Stimulated activated CD8-positive, alpha-beta memory T cell treated with anti-CD3 and anti-CD28 coated beads, Interleukin-12 subunit alpha, Interleukin-12 subunit beta, amount 100 ng/mL, for 24 hours (primary cell): ENCODE results near the gene CCNB1.
"Not testable (repeated sequence)": the region's sequence is repeated elsewhere in the genome, so short reads cannot be mapped to it uniquely, and the experiment has no call there.

ENCODE experiments used
- DNase-seq: peaks from one replicate; pipeline ENCODE4 v3.0.0-alpha.2; 2020; ENCODE audit errors: extremely low read depth

The CCNB1 gene

DNA sequence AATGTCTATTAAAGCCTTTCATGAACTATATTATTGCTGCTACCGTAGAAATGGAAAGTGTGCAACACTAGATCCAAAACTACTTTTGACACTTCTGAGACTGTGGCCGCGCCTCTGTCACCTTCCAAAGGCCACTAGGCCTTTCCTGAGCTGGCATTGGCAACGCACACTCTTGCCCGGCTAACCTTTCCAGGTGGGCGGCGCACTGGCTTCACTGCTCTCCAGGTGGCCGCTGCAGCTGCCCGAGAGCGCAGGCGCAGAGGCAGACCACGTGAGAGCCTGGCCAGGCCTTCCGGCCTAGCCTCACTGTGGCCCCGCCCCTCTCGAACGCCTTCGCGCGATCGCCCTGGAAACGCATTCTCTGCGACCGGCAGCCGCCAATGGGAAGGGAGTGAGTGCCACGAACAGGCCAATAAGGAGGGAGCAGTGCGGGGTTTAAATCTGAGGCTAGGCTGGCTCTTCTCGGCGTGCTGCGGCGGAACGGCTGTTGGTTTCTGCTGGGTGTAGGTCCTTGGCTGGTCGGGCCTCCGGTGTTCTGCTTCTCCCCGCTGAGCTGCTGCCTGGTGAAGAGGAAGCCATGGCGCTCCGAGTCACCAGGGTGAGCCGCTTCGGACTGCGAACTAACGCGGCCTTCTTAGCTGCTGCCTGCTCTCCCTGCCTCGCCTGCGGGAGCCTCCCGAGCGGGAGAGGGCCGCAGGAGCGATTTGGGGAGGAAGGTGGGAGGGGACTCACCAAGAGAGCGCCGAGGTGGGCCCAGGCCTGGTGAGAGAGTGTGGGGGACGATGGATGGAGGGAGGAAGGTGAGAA is at the start of gene CCNB1:
Gene CCNB1 (plus strand): TSS at position 465 of the 807 bp plus-strand sequence. CDS start 113 bp downstream, at position 578.
- peak; percentile 94 for DNase-seq

DNA sequence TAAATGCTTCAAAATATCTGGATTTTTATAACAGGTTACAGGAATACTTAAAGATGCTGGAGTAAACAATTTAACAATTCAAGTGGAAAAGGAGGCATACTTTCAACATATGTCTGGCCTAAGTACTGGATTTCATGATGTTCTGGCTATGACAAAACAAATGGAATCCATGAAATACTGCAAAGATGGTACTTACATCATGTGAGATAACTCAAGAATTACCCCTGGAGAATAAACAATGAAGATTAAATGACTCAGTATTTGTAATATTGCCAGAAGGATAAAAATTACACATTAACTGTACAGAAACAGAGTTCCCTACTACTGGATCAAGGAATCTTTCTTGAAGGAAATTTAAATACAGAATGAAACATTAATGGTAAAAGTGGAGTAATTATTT is 37.5 kb upstream of the CCNB1 start:
- DNase-seq = no peak

DNA sequence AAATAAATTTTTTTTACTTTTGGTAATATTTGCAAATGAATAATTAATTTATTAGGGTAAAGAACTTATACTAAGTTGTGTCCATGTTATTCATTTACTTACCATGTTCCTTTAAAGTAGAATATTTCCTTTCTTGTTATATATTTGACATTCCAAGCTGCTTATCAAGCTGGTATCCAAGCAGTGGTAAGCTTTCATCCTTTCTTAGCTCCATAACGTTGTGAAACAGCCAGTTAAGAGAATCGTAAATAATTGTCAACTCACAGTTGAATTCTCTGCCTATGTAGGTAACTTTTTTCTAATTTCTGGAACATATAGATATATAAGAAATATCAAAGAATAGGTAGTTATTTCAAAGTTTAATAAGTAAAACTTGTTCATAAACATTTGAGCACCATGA is 36.7 kb upstream of the CCNB1 start:
- no peak for DNase-seq

DNA sequence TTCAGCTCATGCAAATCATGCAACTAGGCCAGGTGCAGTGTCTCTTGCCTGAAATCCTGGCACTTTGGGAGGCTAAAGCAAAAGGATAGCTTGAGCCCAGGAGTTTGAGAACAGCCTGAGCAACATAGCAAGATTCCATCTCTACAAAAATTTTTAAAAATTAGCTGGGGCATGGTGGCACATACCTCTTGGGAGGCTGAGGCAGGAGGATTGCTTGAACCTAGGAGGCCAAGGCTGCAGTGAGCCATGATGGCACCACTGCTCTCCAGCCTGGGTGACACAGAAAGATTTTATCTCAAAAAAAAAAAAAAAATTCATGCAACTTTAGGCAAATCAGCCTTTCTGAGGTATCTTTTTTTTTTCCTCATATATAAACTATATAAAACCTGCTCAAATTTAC is 35.6 kb upstream of the CCNB1 start:
- no peak for DNase-seq

DNA sequence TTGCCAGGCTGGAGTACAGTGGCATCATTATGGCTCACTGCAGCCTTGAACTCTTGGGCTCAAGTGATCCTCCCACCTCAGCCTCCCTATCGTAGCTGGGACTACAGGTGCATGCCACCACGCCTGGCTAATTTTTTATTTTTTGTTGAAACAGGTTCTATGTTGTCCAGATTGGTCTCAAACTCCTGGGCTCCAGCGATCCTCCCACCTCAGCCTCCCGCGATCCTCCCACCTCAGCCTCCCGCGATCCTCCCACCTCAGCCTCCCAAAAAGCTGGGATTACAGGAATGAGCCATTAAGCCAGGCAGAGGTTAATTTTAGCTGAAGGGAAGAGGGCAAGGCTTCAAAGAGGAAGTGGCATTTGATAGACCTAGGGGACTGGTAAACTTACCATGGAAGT is 32.8 kb upstream of the CCNB1 start:
- DNase-seq = no peak

DNA sequence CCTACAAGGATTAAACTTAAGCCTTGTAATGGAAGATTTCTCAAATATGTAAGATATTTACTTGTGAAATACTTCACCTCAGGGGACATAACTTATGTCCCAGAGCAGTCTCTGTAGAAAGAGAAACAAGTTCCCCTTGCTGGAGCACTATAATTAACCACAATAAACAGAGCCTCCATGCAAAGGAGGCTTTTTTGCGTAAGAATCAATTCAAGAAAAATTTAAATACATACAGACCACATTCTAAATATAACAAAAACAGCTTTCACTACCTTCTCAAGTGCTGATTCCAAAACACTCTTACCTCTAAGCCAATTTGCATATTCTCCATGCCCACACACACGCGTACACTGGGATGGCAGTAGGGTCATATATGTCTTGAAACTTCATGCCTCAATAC is 30.7 kb upstream of the CCNB1 start:
- DNase-seq = no peak

DNA sequence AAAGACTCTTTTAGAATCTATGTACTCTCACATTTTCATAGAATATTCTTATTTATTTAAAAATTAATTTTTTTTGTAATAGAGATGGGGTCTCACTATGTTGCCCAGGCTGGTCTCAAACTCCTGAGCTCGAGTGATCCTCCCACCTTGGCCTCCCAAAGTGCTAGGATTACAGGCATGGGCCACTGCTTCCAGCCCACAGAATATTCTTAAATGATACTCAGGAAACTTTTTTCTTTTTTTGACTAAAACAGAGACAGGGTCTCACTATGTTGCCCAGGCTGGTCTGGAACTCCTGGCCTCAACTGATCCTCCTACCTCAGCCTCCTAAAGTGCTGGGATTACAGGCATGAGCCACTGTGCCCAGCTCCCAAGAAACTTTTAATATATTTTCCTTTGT is 29.7 kb upstream of the CCNB1 start:
- DNase-seq = not testable (repeated sequence)

DNA sequence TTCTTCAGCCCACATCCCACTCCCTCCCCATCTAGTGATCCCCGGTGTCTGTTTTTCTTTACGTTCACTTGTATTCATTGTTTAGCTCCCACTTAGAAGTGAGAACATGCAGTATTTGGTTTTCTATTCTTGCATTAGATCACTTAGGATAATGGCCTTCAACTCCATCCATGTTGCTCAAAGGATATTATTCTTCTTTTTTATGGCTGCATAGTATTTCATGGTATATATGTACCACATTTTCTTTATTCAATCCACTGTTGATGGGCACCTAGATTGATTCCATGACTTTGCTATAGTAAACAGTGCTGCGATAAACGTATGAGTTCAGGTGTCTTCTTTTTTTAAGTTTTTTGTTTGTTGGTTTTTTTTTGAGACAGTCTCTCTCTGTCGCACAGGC is 29.1 kb upstream of the CCNB1 start:
- no peak for DNase-seq

DNA sequence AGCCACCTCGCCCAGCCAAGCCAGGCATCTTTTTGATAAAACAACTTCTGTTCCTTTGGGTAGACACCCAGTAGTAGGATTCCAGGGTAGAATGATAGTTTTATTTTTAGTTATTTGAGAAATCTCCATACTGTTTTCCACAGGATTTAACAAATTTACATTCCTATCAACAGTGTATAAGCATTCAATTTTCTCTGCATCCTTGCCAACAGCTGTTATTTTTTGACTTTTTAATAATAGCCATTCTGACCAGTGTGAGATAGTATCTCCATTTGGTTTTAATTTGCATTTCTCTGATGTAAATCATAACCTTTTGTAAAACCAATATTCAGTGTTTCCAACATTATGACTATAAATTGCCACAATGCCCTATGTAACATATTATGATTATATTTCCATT is 28.2 kb upstream of the CCNB1 start:
- DNase-seq = no peak

DNA sequence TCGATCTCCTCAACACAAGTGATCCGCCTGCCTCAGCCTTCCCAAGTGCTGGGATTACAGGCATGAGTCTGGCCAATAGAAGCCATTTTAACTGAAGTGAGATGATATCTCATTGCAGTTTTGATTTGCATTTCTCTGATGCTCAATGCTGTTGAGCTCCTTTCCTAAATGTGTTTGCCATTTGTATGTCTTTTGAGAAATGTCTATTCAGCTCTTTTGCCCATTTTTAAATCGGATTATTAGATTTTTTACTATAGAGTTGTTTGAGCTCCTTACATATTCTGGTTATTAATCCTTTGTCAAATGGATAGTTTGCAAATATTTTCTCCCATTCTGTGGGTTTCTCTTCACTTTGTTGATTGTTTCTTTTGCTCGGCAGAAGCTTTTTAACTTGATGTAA is 26.7 kb upstream of the CCNB1 start:
- DNase-seq = not testable (repeated sequence)

DNA sequence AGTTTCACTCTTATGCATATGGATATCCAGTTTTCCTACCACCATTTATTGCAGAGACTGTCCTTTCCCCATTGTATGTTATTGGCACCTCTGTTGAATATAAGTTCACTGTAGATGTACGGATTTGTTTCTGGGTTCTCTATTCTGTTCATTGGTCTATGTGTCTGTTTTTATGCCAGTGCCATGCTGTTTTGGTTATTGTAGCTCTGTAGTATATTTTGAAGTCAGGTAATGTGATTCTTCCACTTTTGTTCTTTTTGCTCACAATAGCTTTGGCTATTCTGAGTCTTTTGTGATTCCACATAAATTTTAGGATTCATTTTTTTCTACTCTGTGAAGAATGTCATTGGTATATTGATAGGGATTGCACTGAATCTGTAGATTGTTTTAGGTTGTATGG is 26.1 kb upstream of the CCNB1 start:
- DNase-seq = no peak

DNA sequence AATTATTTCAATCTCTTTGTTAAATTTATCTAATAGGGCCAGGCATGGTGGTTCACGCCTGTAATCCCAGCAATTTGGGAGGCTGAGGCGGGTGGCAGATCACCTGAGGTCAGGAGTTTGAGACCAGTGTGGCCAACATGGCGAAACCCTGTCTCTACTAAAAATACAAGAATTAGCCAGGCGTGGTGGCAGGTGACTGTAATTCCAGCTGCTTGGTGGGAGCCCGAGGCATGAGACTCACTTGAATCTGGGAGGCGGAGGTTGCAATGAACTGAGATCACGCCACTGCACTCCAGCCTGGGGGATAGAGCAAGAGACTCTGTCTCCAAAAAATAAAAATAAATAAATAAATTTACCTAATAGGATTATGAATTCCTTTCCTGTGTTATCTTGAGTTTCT is 18.4 kb upstream of the CCNB1 start:
- not testable (repeated sequence) for DNase-seq

DNA sequence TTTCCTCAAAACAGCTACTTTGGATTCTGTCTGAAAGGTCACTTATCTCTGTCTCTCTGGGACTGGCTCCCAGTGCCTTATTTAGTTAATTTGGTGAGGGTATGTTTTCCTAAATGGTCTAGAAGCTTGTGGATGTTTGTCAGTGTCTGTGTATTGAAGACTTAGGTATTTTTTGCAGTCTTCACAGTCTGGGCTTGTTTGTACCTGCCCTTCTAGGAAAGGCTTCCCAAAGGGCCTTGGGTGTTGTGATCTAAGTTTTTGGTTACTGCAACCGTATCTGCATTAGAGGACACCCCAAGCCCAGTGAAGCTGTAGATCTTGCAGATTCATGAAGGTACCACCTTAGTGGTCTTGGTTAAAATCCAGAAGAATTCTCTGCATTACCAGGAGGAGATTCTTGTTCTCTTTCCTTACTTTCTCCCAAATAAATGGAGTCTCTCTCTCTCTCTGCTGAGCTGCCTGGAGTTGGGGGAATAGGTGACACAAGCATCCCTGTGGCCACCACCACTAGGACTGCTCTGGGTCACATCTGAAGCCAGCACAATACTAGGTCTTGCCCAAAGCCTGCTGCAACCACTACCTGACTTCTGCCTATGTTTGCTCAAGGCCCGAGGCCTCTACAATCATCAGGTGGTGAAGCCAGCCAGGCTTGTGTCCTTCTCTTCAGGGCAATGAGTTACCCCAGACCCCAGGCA is 17.8 kb upstream of the CCNB1 start:
- DNase-seq = no peak

DNA sequence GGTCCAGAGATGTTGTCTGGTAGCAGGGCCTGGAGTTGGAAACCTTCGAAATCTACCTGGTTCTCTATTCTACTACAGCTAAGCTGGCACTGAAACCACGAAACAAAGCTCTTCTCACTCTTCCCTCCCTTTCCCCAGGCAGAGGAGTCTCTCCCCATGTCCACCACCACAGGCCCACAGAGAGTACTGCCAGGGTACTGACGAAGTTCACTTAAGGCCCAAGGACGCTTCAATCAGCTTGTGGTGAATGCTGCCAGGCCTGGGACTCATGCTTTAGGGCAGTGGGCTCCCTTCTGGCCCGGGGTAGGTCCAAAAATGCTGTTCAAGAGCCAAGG is 17.3 kb upstream of the CCNB1 start:
- DNase-seq = no peak

DNA sequence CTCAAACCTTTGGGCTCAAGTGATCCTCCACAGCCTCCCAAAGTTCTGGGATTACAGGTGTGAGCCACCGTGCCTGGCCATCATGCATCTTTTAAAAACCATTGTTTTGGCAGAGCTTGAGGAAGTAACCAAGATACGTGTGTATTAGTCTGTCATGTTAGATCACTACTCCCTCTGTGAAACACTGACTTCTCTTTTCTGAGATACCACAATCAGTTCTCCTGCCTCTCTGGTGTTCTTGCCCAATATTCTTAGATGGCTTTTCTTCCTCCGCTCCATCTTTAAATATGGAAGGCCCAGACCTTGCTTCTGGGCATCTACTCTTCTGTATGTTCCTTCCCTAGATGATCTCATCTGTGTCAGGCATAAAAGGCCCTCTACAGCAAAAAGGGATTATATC is 14.2 kb upstream of the CCNB1 start:
- DNase-seq = no peak

DNA sequence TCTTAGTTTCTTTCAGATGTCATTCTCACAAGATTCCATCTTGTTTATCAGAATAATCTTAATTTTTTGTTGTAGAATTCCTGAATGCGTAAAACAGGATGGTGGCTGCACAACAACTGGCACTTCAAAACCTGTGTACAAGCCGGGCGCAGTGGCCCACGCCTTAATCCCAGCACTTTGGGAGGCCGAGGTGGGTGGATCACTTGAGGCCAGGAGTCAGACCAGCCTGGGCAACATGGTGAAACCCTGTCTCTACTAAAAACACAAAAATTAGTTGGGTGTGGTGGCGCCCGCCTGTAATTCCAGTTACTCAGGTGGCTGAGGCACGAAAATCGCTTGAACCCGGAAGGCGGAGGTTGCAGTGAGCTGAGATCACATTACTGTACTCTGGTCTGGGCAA is 10.5 kb upstream of the CCNB1 start:
- no peak for DNase-seq

DNA sequence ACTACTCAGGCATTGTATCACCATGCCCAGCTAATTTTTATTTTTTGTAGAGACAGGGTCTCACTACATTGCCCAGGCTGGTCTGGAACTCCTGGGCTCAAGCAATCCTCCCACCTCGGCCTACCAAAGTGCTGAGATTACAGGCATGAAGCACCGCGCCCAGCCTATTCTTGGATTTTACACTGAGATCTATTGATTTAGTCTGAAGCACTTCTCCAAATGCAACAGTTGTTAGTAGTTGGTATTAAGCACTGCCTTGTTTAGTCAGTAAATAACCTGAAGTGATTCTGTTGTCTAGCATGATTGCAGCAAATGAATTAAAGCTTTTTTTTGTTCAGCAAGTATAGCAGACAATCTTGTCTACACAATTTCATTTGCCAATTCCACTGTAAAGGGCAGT is 8.9 kb upstream of the CCNB1 start:
- no peak for DNase-seq

DNA sequence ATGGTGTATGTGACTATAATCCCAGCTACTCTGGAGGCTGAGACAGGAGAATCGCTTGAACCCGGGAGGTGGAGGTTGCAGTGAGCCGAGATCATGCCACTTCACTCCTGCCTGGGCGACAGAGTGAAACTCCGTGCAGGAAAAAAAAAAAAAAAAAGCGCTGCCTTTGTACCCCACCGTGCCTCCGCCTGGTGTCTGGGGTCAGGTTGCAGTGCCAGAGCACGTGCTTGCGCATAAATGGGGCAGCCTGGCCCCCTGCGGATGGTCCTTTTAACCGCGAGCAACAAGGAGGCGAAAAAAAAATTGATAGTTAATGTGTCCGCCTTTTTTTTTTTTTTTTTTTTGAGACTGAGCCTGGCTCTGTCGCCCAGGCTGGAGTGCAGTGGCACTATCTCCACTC is 6.3 kb upstream of the CCNB1 start:
- DNase-seq = no peak

DNA sequence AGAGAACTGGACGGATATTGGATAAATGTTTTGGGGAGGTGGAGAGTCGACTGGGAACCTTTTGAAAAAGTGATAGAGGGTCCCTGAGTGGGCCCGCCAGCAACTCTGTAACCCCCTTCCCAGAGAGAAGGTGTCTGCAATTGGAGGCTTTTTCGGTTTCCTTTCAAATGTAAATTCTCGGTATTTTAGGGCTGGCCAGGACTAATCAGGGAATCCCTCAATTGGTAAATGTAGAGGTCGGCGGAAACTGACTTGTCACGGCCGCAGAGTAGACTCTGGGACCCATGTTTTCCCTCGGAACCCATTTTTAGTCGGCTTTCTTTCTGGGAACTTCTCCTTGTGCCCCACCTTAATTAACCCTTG is 524 bp downstream of the CCNB1 start:
- DNase-seq = no peak

DNA sequence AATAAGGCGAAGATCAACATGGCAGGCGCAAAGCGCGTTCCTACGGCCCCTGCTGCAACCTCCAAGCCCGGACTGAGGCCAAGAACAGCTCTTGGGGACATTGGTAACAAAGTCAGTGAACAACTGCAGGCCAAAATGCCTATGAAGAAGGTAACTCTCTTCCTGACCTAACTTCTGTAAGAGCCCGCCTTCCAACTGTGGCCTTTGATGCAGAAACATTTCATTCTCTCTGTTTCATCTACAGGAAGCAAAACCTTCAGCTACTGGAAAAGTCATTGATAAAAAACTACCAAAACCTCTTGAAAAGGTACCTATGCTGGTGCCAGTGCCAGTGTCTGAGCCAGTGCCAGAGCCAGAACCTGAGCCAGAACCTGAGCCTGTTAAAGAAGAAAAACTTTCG is 979 bp downstream of the CCNB1 start:
- no peak for DNase-seq

DNA sequence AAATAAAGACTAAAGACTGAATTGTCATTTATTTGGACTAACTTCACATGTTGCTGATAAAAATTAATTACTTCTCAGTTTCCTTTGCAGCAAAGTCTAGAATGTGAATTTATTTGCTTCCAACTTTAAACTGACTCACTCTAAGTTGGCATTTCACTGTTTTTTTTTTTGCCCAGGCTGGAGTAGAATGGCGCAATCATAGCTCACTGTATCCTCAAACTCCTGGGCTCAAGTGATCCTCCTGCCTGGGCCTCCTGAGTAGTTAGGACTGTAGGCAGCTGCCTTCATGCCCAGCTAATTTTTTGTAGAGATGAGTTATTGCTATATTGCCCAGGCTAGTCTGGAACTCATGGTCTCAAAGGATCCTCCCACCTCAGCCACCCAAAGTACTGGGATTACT is 3.5 kb downstream of the CCNB1 start:
- no peak for DNase-seq

DNA sequence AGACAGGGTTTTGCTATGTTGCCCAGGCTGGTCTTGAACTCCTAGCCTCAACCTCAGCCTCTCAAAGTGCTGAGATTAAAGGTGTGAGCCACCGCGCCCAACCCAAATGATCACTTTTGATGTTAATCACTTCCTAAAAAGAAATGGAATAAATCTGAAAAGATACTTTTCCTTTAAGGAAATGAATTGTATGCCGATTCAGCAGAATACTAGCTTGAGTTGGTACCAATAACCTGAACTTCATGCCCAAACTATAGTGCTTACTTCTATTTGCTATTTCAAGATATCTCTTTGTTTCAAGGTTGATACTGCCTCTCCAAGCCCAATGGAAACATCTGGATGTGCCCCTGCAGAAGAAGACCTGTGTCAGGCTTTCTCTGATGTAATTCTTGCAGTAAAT is 4.0 kb downstream of the CCNB1 start:
- no peak for DNase-seq

DNA sequence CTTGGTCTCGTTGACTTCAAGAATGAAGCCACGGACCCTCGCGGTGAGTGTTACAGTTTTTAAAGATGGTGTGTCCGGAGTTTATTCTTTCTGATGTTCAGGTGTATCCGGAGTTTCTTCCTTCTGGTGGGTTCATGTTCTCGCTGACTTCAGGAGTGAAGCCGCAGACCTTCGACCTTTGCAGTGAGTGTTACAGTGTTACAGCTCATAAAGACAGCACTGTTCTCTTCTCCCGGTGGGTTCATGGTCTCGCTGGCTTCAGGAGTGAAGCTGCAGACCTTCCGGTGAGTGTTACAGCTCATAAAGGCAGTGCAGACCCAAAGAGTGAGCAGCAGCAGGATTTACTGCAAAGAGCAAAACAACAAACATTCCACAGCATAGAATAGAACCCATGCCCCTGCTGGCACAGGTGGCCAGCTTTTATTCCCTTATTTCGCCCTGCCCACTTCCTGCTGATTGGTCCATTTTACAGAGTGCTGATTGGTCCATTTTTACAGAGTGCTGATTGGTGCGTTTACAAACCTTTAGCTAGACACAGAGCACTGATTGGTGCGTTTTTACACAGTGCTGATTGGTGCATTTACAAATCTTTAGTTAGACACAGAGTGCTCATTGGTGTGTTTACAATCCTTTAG is 14.8 kb downstream of the CCNB1 start:
- not testable (repeated sequence) for DNase-seq
